ENCODE measurements around the gene LRRK1. TPM values are rescaled to one million over a fixed set of nuclear protein-coding genes. Genes with fewer than 3 reads are reported as not detected.

LRRK1 gene
- total RNA-seq, 1 donor from 2014 or later, result not detected

- no peak overlapping the region for H3K27ac ChIP-seq
- no peak overlapping the region for H2AFZ ChIP-seq (replicated peaks)
- H3K9me3 ChIP-seq (ENCODE audit: low read depth), result no peaks in the 10 kb centered on the region
- no peak for TF ChIP-seq EZH2 (IDR thresholded peaks at IDR 0.05)
- TF ChIP-seq EZH2phosphoT487 (IDR thresholded peaks at IDR 0.05), result no peak
- no peak for TF ChIP-seq CTCF (IDR thresholded peaks at IDR 0.05)
- Mint-ChIP-seq H3K4me1 (peaks cover 5% of the 10 kb centered on the region), H3K4me3 (no peak overlapping the region), H3K9me3 (no peaks in the 10 kb centered on the region), H3K27me3 (ENCODE audit: insufficient read depth, low read depth) (peaks cover 6% of the 10 kb centered on the region), H3K36me3 (no peaks in the 10 kb centered on the region), H3K27ac (no peak overlapping the region)
- no peaks in the 10 kb centered on the region for H4K20me1 ChIP-seq (ENCODE audit: low read depth)
- no peaks in the 10 kb centered on the region for H3K4me1 ChIP-seq
- H3K4me2 ChIP-seq, result no peak overlapping the region
- no peak for DNase-seq (ENCODE audit: low spot score)
- no peaks in the 10 kb centered on the region for H3K27me3 ChIP-seq
- no peak overlapping the region for H3K4me3 ChIP-seq
- H3K79me2 ChIP-seq (ENCODE audit: low read depth), result no peaks in the 10 kb centered on the region
- no peaks in the 10 kb centered on the region for H3K36me3 ChIP-seq
- H3F3A ChIP-seq (ENCODE audit: low read depth), result no peaks in the 10 kb centered on the region
- no peak overlapping the region for H3K9ac ChIP-seq
These were observed 162.7 kb downstream of the LRRK1 start for GRCh38 chr15:101081900-101082299.

DNA sequence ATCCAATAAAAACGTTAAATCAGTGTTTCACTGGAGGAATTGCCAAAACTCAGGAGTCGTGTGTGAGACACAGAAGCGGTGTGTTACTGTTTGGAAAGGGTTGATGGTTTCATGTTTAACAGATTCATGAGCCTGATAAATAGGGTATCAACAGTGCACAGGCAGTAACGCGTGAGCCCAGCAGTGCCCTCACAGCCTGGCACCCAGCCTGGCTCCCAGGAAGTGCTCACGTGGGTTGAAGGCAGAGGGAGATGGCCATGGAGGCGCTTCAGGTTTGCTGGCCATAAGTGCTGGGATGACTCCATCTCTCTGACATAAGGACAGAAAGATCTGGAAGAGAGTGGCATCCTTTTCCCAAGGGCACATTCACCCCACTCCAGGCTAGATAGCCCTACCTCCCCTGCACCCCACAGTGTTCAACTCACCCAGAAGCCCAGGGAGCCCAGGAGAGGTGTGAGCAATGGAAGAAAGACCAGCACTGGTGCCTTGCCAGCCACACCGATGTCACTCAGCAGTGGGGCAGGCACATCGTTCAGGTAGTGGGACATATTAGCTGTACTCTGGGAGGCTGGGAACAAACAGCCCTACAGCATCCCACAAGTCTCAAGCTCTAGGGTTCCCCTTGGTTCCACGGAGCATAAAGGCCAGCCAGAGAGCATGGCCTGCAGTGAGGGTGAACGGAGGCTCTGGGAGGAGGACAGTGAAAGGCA, 164.3 kb downstream of the LRRK1 start:
- Mint-ChIP-seq H3K4me3 (no peak overlapping the region), H3K27ac (no peak overlapping the region), H3K9me3 (no peaks in the 10 kb centered on the region), H3K4me1 (peaks cover 5% of the 10 kb centered on the region), H3K27me3 (ENCODE audit: insufficient read depth, low read depth) (peaks cover 6% of the 10 kb centered on the region), H3K36me3 (no peaks in the 10 kb centered on the region)
- Histone ChIP-seq H3K27me3 (no peaks in the 10 kb centered on the region), H3F3A (ENCODE audit: low read depth) (no peaks in the 10 kb centered on the region), H3K27ac (no peak overlapping the region), H3K4me2 (no peak overlapping the region), H2AFZ (replicated peaks) (no peak overlapping the region), H3K9ac (no peak overlapping the region), H3K9me3 (ENCODE audit: low read depth) (no peaks in the 10 kb centered on the region), H3K4me3 (no peak overlapping the region), H3K36me3 (no peaks in the 10 kb centered on the region), H4K20me1 (ENCODE audit: low read depth) (no peaks in the 10 kb centered on the region), H3K4me1 (no peaks in the 10 kb centered on the region), H3K79me2 (ENCODE audit: low read depth) (no peaks in the 10 kb centered on the region)
- TF ChIP-seq EZH2 (IDR thresholded peaks at IDR 0.05) (no peak), CTCF (IDR thresholded peaks at IDR 0.05) (no peak), EZH2phosphoT487 (IDR thresholded peaks at IDR 0.05) (no peak)
- no peak for DNase-seq (ENCODE audit: low spot score)

- H3K4me2 ChIP-seq, result no peak overlapping the region
- Mint-ChIP-seq H3K9me3 (no peaks in the 10 kb centered on the region), H3K4me3 (no peak overlapping the region), H3K27ac (no peak overlapping the region), H3K27me3 (ENCODE audit: insufficient read depth, low read depth) (peaks cover 11% of the 10 kb centered on the region), H3K4me1 (peaks cover 10% of the 10 kb centered on the region), H3K36me3 (no peaks in the 10 kb centered on the region)
- H3K9me3 ChIP-seq (ENCODE audit: low read depth), result no peaks in the 10 kb centered on the region
- H3K27me3 ChIP-seq, result no peaks in the 10 kb centered on the region
- H3F3A ChIP-seq (ENCODE audit: low read depth), result no peaks in the 10 kb centered on the region
- no peaks in the 10 kb centered on the region for H3K4me1 ChIP-seq
- no peak overlapping the region for H2AFZ ChIP-seq (replicated peaks)
- no peak overlapping the region for H3K4me3 ChIP-seq
- no peaks in the 10 kb centered on the region for H4K20me1 ChIP-seq (ENCODE audit: low read depth)
- H3K36me3 ChIP-seq, result no peaks in the 10 kb centered on the region
- H3K9ac ChIP-seq, result no peak overlapping the region
- TF ChIP-seq EZH2phosphoT487 (IDR thresholded peaks at IDR 0.05) (no peak), CTCF (IDR thresholded peaks at IDR 0.05) (no peak), EZH2 (IDR thresholded peaks at IDR 0.05) (no peak)
- no peak overlapping the region for H3K27ac ChIP-seq
- H3K79me2 ChIP-seq (ENCODE audit: low read depth), result no peaks in the 10 kb centered on the region
- no peak for DNase-seq (ENCODE audit: low spot score)
These were observed 165.6 kb downstream of the LRRK1 start for GRCh38 chr15:101084801-101085200.

Measured in neural progenitor cell (in vitro differentiated cells).